HG02571 (cell line): ENCODE measurements around the gene GNRH2.
"Not testable (repeated sequence)": the region's sequence is repeated elsewhere in the genome, so short reads cannot be mapped to it uniquely, and the experiment has no call there.

Source experiments
- ATAC-seq: cut with Tn5 transposase; IDR thresholded peaks from one replicate; pipeline ENCODE4 v1.9.1; 2021; ENCODE audit warnings: mild to moderate bottlenecking, moderate library complexity; ENCODE audit not compliant: unreplicated experiment

Gene GNRH2, protein sequence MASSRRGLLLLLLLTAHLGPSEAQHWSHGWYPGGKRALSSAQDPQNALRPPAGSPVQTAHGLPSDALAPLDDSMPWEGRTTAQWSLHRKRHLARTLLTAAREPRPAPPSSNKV

DNA sequence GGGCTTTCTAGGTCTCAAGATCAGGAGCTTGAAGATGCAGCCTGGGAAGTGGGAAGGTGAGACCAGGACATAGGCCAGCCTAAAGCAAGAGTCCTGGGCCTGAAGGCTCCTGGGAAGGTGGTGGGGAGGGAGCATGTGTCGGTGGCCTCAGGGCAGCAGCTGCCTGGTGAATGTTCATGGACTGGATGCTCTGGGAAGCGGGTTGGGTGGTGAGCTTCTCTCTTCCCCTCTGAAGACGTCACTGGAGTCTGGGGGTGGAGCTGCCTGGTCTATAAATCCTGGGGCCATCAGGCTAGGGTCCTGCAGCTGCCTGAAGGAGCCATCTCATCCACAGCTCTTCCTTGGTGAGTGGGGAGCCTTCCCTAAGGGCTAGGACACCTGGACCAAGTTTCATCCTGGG lies at the start of gene GNRH2:
GNRH2 (plus strand) TSS at position 301 of the 400 bp plus-strand sequence. CDS start 793 bp downstream, outside the sequence.
- no peak for ATAC-seq

DNA sequence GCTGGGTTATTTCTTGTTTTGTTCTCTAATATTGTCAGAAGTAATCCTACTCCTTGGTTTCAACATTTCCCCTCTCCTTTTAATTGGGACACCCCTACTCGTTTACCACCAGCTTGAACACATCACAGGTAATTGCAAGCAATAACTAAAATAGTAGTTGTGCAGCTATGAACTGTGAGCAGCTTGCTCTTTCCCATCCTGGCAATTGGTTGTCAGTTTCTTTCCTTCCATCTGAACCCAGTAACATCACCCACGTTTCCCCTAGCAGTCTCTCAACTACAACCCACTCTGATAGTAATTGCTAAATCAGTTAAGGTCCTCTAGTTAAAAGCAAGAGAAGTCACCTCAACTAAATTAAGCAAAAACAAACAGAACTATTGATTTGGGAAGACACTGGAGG lies 47.6 kb upstream of the GNRH2 start:
- ATAC-seq = no peak

DNA sequence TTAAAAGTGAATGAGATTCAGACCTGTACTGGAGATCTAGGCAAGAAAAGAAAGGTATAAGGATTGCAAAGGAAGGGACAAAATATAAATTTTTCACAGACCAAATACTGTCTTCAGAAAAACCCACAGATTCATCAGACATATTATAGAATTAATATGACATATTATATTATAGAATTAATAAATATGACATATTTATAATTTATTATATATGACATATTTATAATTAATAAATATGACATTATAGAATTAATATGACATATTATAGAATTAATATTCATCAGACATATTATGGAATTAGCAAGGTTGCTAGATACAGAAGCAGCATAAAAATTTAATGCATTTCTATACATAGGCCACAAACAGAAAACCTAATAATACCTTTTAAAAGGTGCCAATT lies 44.7 kb upstream of the GNRH2 start:
- ATAC-seq = no peak

DNA sequence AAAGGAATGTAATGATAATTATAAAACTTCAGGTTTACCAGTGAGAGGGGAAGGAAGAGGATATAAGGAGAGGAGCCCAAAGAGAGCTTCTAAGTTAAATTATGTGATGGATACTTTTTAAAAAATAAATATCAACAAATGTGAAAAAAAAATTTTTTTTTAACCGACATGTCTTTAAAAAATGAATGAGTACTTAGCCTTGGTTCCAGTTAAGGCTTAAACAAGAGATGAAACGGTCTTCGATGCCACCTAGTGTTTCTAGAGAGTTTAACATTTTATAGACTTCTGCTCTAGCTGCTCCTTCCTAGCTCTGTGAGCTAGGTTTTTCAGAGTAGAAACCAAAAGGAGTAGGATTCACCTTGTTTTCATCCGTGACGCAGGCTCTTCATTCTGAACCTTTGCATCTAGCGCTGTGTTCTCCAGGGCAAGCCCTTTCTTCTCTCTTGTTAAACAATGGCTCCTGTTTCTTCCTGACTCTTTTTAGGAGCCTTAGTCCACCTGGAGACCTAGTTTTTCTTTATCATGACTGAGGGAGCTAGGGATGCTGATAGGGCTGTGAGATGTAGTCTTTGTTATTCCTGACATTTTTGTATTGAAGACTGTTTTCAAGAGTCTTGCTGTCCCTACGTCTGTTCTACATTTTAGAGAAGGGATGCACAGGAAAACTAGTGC lies 42.4 kb upstream of the GNRH2 start:
- ATAC-seq = no peak

DNA sequence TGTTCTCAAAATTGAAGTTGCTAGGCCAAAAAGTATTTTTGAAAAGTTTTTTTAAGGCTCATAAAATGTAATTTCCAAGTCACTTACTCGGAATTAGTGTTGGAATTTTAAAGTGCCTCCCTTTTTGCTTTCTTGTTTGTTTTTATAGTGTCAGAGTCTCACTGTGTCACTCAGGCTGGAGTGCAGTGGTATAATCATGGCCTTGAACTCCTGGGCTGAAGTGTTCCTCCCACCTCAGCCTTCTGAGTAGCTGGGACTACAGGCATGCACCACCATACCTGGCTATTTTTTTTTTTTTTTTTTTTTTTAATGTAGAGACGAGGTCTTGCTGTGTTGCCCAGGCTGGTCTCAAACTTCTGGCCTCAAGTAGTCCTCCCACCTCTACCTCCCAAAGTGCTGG lies 40.0 kb upstream of the GNRH2 start:
- no peak for ATAC-seq

DNA sequence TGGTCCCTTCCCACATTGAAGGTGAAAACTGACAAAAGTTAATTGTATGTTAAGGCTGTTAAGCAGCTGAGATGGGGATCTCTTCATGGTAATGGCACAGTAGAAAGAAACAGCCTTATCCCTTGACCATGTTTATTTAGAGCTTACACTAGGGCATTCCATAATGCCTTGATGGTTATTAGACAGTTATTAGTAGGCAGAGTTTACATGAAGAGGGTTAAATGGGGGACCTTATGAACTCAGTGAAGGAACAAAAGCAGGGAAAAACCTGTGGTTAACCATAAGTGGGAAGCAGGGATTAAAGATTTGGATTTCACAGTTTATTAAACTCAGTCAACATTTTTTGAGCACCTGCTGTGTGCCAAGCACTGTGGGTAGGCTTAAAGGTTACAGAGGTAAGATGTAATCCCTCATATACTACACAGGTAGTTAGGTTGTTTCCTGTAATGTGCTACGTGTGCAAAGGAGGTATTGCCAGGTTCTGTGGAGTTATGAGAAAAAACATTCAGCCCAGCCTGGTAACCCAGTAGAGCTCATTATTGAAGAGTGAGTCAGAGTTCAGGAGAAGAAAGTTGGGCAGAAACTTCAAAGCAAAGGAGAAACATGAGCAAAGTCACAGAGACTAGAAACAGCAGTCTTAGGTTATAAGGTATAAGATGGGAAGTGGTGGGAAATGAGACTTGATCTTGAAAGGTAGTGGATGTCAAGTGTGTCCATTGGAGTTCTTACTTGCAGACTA lies 32.3 kb upstream of the GNRH2 start:
- no peak for ATAC-seq

DNA sequence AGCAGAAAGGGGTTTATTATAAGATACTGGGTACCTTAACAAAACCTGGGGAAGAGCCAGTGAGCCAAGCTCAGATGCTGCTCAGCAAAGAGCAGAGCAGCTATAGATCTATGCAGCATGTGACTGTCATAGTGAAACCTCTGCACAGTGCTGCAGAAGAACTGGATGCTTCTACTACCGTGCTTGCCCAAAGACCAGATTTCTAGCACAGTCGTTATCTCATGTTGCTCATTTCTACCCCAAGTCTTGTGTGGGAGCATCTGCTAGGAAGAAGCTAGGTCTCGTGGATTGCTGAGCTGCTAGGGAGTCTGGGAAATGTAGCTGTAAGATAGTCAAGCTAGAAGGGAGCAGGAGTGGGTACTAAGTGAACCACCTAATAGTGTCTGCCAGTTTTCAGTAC lies 31.7 kb upstream of the GNRH2 start:
- ATAC-seq = no peak

DNA sequence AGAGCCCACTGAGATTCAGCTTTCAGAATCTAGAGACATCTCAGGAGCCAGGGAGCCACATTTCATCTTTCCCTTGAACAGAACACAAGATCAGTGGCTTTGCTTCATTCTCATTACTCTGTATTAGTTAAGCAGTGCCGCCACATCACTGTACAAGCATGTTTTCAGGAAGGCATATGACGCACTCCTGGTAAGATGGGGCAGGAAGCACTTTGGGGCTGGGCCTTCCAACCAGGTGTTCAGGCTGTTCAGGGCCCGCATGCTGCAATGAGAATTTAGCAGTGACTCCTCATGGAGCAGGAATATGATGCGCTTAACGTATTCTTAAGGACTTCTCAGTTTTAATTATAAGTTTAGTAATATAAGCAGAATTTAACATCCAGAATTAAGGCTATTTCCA lies 29.7 kb upstream of the GNRH2 start:
- ATAC-seq = no peak

DNA sequence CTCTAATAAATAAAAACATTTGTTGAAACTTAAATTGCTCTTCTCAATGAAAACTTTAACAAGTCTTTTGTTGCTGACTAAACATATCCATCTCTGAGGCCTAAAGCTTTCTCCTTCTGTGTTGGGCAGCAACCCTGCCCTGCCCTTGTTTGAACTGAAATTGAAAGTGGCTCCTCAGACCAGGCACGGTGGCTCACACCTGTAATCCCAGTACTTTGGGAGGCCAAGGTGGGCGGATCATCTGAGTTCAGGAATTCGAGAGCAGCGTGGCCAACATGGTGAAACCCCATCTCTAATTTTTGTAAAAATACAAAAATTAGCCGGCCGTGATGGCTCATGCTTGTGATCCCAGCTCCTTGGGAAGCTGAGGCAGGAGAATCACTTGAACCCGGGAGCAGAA lies 29.2 kb upstream of the GNRH2 start:
- ATAC-seq = no peak

DNA sequence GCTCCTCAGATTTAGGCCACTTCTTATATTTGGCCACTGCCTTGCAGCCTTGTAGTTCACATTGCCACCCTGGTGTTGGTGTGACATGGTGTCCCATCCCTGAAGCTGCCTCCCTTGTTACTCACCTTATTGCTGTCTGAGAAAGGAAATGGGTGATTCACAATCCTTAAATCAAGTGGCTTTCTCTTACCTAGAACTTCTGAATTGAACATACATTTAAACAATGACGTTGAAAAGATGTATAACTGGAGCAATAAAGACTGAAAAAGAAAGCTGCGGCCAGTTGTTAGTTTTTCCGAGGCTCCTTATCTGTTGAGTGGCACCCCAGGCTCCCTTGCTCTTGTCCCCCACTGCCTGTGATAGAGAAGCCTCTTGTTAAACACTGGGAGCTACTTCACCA lies 28.8 kb upstream of the GNRH2 start:
- no peak for ATAC-seq

DNA sequence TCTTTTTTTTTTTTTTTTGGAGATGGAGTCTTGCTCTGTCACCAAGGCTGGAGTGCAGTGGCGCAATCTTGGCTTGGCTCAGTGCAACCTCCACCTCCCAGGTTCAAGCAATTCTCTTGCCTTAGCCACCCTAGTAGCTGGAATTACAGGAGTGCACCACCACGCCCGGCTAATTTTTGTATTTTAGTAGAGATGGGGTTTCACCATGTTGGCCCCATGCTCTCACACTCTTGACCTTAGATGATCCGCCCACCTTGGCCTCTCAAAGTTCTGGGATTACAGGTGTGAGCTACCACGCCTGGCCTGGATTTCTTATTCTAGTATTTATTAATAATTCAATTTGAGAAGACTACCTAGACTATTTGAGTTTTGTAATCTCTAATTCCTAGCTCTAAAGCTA lies 28.1 kb upstream of the GNRH2 start:
- not testable (repeated sequence) for ATAC-seq

DNA sequence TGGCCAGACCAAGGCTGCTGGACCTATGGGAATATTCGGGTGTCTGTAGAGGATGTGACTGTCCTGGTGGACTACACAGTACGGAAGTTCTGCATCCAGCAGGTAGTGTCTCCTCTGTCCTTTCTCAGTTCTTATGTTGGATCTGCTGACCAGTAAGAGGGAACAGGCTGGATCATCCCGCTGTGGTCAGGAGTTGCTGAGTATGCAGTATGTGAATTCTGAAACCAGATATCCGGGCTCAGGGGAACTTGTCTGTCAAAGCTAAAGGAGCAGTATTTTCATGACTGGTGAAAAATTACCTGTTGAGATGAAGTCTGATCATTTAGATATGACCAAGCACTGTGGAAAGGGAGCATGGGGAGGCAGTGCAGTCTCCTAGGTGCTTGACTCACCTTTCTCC lies 22.1 kb upstream of the GNRH2 start:
- ATAC-seq = no peak

DNA sequence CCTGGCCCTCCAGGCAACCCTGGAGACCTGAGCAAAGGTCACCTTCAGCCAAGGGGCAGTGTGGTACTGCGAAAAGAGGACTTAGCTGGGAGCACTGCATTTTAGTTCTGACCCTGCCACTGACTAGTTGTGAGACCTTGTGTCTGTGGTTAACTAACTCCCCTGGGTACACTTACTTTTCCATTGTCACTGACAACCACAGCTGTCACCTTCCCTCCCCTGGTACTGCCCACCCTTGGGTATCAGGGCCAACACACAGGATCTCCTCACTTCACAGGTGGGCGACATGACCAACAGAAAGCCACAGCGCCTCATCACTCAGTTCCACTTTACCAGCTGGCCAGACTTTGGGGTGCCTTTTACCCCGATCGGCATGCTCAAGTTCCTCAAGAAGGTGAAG lies 21.6 kb upstream of the GNRH2 start:
- ATAC-seq = no peak

DNA sequence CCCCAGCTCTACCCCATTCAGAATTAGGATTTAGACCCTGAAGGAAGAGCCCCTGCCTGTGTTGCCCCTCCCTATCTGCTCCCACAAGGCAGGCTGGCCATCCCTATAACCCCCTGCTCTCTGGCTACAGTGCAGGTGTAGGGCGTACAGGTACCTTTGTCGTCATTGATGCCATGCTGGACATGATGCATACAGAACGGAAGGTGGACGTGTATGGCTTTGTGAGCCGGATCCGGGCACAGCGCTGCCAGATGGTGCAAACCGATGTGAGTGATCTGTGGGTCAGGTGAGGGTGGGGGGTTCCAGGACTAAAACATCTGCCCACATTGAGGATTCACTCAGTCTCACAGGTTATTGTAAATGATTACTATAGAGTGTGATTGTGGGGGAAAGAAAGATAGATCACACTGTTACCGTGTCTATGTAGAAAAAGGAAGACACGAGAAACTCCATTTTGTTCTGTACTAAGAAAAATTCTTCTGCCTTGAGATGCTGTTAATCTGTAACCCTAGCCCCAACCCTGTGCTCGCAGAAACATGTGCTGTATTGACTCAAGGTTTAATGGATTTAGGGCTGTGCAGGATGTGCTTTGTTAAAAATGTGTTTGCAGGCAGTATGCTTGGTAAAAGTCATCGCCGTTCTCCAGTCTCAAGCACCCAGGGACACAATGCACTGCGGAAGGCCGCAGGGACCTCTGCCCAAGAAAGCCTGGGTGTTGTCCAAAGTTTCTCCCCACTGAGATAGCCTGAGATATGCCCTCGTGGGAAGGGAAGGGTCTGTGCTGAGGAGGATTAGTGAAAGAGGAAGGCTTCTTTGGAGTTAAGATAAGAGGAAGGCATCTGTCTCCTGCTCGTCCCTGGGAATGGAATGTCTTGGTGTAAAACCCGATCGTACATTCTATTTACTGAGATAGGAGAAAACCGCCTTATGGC lies 20.6 kb upstream of the GNRH2 start:
- ATAC-seq = not testable (repeated sequence)

DNA sequence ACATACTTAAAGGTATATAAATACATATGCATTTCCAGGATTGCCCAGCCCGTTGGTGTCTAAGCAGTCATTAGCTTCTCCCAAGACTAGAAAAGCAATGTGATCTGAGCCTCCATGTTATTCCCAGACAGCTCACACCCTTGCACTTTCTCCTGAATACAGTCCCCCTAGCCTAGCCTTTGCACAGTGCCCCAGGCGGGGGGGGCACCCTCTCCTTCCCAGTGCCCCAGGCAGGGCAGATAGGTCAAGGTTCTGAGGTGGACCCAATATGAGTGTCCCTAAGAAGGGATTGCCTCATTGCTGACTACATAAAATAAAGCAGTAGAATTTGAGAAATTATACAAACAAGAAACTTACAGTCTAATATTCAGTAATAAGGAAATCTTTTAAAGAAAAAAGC lies 15.4 kb upstream of the GNRH2 start:
- ATAC-seq = no peak

DNA sequence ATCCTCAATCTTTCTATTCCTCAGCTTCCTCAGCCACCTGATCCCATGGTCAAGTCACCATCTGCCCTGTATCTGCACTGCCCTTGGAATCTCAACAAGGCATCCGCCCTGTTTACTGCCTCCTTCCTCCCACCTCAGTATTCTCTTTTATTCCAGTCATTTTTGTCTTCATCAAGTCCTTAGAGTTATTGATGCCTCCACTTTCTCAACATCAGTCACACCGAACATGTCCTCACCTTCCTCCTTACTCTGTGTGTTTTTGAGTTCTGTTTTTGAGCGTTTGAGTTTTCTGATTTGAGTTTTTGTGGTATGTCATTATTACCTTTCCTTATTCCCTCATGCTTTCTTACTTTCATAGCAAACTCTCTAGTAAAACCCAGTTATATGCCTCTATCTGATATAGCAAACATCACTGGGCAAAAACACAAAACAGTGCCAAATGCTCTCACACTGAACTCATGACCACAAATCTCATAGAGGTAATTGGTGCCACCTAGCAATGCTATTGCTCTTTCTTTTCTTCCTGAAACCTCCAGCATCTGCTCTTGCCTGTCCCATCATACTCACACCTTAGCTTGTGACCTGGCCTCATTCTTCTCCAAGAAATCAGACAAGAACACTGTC lies 11.8 kb upstream of the GNRH2 start:
- ATAC-seq = no peak

DNA sequence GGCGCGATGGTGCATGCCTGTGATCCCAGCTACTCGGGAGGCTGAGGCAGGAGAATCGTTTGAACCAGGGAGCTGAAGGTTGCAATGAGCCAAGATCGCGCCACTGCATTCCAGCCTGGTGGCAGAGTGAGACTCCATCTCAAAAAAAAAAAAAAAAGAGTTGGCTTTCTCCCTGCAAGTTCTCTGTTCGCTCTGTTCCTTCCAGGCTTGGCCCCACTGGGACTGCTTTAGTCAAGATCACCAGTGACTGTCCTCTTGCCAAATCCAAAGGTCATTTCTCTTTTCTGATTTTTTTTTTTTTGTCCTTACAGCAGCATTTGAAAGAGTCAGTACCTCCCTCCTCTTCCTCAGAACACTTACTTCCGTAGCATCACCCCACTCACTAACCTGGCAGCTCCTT lies 10.8 kb upstream of the GNRH2 start:
- no peak for ATAC-seq

DNA sequence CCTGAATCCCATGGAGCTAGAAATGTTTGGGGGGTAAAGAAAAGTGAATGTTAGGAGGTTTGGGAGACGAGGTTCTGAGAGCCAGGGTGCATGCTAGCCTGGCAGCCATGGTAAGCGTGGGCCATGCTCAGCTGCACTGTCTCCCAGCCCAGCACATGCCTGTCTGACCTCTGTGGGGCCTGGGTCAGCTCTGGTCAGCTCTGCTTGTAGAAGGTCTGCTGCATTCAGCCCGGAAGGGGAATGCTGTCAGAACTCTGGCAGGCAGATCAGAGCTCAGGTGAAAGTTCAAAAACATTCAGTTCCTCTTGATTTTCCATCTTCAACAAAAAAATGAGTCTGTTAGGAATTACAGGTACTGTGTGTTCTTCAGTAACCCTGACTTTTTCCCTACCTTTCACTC lies 5.8 kb upstream of the GNRH2 start:
- no peak for ATAC-seq

DNA sequence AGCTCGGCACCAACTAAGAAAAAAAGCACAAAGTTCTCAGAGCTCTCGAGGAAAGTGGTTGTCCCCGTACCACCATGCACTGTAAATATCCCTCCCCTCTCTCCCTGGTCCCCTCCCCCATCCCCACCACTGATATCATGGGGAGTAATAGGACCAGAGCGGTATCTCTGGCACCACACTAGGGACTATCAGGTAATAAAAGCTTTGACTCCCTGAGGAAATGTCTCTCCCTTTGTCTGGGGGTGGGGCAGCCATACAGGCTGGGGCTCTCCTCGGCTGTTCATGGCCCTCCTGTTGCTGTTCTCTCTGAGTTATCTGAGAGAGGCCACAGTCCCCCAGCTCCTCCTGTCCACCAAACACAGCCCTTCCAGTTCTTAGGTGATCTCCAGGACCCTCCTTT lies 5.0 kb upstream of the GNRH2 start:
- no peak for ATAC-seq

DNA sequence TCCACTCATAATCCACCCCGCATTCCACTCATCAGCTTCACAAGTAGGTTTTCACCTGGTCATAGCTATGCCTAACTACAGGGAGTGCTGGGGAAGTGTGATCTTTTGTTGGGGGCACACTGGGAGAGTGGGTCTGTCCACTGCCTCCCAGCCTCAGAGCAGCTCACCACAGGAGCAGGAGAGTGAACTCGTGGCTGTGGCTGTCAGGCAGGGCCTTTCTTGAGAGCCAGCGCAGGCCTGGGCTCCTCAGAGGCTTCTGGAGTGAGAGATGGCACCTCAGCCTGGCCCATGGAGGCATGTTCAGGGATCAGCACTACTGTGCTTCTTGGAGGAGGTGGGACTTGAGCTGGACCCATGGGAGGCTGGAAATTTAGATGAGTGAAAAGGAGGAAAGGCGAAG lies 4.0 kb upstream of the GNRH2 start:
- ATAC-seq = no peak

DNA sequence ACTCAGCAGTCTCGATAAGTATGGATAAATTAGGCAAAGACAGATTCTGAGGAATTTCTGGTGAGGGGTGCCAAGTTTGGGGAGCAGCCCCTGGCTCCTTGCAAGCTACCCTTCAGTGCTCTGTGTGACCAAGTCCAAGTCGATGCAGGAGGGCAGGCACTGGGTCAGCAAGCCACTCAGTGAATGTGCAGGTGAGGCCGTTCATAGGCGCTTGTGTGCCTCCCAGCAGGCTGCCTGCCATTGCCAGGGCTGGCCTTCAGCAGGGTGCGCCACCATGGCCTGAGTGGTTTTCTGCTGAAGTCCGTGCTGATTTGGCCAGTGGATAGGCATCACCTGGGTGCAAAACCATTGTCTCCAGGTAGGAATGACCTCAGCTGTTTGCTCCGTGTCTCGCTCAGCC lies 3.3 kb upstream of the GNRH2 start:
- no peak for ATAC-seq
